ENCODE measurements around the gene MAD1L1. TPM values are rescaled to one million over a fixed set of nuclear protein-coding genes. Genes with fewer than 3 reads are reported as not detected.
"Not testable (repeated sequence)": the region's sequence is repeated elsewhere in the genome, so short reads cannot be mapped to it uniquely, and the experiment has no call there.

The MAD1L1 gene
- total RNA-seq, 1 donor from 2014 or later = 57.6 TPM

GRCh38 chr7:2036786-2037185, 196.0 kb downstream of the MAD1L1 start:
- Mint-ChIP-seq H3K27ac (ENCODE audit: unreplicated experiment) (no peak overlapping the region), H3K9me3 (ENCODE audit: unreplicated experiment) (peaks cover 5% of the 10 kb centered on the region), H3K4me3 (ENCODE audit: unreplicated experiment) (no peak overlapping the region), H3K4me1 (ENCODE audit: low read depth, unreplicated experiment) (peaks cover 11% of the 10 kb centered on the region), H3K36me3 (ENCODE audit: unreplicated experiment) (peaks cover under 1% of the 10 kb centered on the region), H3K27me3 (ENCODE audit: unreplicated experiment) (peaks cover 5% of the 10 kb centered on the region)
- no peak for DNase-seq
- TF ChIP-seq, protein P1, sequence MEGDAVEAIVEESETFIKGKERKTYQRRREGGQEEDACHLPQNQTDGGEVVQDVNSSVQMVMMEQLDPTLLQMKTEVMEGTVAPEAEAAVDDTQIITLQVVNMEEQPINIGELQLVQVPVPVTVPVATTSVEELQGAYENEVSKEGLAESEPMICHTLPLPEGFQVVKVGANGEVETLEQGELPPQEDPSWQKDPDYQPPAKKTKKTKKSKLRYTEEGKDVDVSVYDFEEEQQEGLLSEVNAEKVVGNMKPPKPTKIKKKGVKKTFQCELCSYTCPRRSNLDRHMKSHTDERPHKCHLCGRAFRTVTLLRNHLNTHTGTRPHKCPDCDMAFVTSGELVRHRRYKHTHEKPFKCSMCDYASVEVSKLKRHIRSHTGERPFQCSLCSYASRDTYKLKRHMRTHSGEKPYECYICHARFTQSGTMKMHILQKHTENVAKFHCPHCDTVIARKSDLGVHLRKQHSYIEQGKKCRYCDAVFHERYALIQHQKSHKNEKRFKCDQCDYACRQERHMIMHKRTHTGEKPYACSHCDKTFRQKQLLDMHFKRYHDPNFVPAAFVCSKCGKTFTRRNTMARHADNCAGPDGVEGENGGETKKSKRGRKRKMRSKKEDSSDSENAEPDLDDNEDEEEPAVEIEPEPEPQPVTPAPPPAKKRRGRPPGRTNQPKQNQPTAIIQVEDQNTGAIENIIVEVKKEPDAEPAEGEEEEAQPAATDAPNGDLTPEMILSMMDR (IDR thresholded peaks at IDR 0.05; ENCODE audit: partially characterized antibody, unreplicated experiment) = no peak

GRCh38 chr7:2036201-2036600, 196.5 kb downstream of the MAD1L1 start:
- not testable (repeated sequence) for H3K9me3 Mint-ChIP-seq (ENCODE audit: unreplicated experiment); H3K27me3 Mint-ChIP-seq (ENCODE audit: unreplicated experiment); H3K36me3 Mint-ChIP-seq (ENCODE audit: unreplicated experiment); H3K4me3 Mint-ChIP-seq (ENCODE audit: unreplicated experiment); DNase-seq; H3K27ac Mint-ChIP-seq (ENCODE audit: unreplicated experiment)
- peaks cover 15% of the 10 kb centered on the region for H3K4me1 Mint-ChIP-seq (ENCODE audit: low read depth, unreplicated experiment)

DNA sequence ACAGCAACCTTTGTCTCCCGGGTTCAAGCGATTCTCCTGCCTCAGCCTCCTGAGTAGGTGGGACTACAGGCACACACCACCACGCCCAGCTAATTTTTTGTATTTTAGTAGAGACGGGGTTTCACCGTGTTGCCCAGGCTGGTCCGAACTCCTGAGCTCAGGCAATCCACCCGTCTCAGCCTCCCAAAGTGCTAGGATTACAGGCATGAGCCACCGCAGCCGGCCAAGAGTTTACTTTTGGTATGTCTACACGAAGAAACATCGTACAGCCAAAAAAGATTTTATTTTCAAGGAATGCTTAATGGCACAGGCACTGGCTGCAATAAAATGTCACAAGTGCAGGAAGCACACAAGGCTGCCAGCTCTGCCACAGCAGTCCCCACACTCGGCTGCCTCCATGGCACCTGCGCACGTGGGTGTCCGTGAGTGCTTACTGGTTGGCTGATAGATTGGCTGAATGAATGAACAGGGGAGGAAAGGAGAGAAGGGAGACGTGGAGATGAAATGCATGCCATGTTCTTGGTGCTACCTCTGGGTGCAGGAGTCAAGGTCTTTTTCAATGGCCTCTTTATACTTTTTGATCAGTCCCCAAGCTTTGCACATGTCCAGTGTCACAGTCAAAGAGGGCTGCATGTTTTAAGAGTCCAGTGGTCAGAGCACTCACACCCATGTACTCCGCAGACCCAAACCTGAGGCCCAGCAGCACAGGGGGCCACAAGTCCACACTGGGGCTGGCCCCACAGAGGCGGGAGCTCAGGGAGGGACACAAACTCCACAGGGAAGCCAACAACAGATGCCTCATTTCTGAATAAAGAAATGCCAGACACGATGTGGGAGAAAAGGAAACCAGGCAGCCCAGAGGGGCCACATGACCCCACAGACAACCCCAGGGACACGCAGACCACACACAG, 198.2 kb downstream of the MAD1L1 start:
- no peak overlapping the region for H3K4me3 Mint-ChIP-seq (ENCODE audit: unreplicated experiment)
- TF ChIP-seq, protein P1 (IDR thresholded peaks at IDR 0.05; ENCODE audit: partially characterized antibody, unreplicated experiment) = no peak
- peaks cover 3% of the 10 kb centered on the region for H3K9me3 Mint-ChIP-seq (ENCODE audit: unreplicated experiment)
- peaks cover under 1% of the 10 kb centered on the region for H3K36me3 Mint-ChIP-seq (ENCODE audit: unreplicated experiment)
- no peak overlapping the region for H3K27ac Mint-ChIP-seq (ENCODE audit: unreplicated experiment)
- H3K27me3 Mint-ChIP-seq (ENCODE audit: unreplicated experiment) = peaks cover 6% of the 10 kb centered on the region
- H3K4me1 Mint-ChIP-seq (ENCODE audit: low read depth, unreplicated experiment) = peaks cover 15% of the 10 kb centered on the region
- DNase-seq = no peak

- Mint-ChIP-seq H3K27ac (ENCODE audit: unreplicated experiment) (no peak overlapping the region), H3K36me3 (ENCODE audit: unreplicated experiment) (peaks cover 9% of the 10 kb centered on the region), H3K27me3 (ENCODE audit: unreplicated experiment) (peaks cover 6% of the 10 kb centered on the region), H3K4me3 (ENCODE audit: unreplicated experiment) (no peak overlapping the region), H3K4me1 (ENCODE audit: low read depth, unreplicated experiment) (peaks cover 11% of the 10 kb centered on the region), H3K9me3 (ENCODE audit: unreplicated experiment) (peaks cover 5% of the 10 kb centered on the region)
- TF ChIP-seq, protein P1 (IDR thresholded peaks at IDR 0.05; ENCODE audit: partially characterized antibody, unreplicated experiment) = no peak
- no peak for DNase-seq
Measured at GRCh38 chr7:2033586-2034135, 199.1 kb downstream of the MAD1L1 start.

DNA sequence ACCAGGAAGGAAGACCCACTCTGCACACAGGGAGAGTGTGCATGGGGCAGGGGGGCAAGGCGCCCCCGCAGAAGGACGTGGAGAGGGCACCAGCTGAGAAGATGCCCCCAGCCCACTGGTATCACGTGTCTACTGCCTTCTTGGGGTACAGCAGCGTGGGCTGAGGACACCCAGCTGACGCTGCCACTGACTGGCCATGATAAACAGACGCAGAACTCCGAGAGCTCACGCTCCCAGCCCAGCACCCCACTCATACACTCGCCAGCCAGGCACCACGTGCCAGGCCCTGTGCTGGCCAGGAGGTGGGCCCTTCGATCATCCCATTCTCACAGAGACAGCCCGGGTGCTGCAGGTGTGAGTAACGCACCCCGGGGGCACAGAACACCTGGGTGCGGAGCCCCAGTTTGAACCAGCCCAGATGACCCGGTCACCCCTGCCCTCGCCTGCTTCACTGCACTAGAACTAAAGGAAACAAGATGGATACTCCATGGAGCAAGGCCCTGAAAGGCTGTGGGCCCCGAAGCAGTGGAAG, 199.8 kb downstream of the MAD1L1 start:
- H3K4me1 Mint-ChIP-seq (ENCODE audit: low read depth, unreplicated experiment) = peaks cover 11% of the 10 kb centered on the region
- peaks cover 9% of the 10 kb centered on the region for H3K27me3 Mint-ChIP-seq (ENCODE audit: unreplicated experiment)
- no peak for DNase-seq
- peak overlapping the region; percentile 45 for H3K27ac Mint-ChIP-seq (ENCODE audit: unreplicated experiment)
- no peak overlapping the region for H3K4me3 Mint-ChIP-seq (ENCODE audit: unreplicated experiment)
- peaks cover 13% of the 10 kb centered on the region for H3K36me3 Mint-ChIP-seq (ENCODE audit: unreplicated experiment)
- H3K9me3 Mint-ChIP-seq (ENCODE audit: unreplicated experiment) = peaks cover 5% of the 10 kb centered on the region
- TF ChIP-seq, protein P1 (IDR thresholded peaks at IDR 0.05; ENCODE audit: partially characterized antibody, unreplicated experiment) = no peak
